Gastrocnemius medialis (tissue), 4 donors: ENCODE data around the gene FAM200B.

Source experiments
- POLR2A ChIP-seq, 2 donors: fragments of 450-650 bp; IDR thresholded peaks; one replicate each; pipeline ENCODE4 v1.6.1; 2017; ENCODE audit warnings: antibody characterized with exemption in 2 of 2, mild to moderate bottlenecking in 2 of 2, moderate library complexity in 2 of 2
- TF ChIP-seq, protein P1 (sequence below), 5 experiments: fragments of 450-650 bp in 3 of 5; fragments of 200-600 bp in 2 of 5; sonication (generic) in 2 of 5; IDR thresholded peaks in 4 of 5; conservative IDR thresholded peaks in 1 of 5; 1 replicate in 4 of 5; 2 replicates in 1 of 5; pipeline ENCODE4 v1.5.1; 2016 to 2019; ENCODE audit warnings: antibody characterized with exemption in 5 of 5, mild to moderate bottlenecking in 3 of 5, moderate library complexity in 3 of 5

DNA sequence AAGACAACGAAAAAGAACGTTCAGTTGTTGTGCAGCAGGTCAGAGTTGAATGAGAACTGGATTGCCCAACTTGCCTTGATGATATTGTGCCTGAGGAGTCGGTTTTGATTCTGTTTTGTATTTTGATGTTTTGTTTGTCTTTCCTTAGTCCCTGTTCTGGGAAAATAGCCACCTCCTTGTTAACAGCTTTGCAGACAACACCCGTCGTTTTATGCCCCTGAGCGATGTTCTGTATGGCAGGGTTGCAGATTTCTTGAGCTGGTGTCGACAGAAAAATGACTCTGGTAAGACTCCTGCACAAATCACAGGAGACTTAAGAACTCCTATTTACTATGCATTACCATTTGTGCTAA is 25.7 kb downstream of the FAM200B start:
- no peak for TF ChIP-seq POLR2A (IDR thresholded peaks at IDR 0.05)
- TF ChIP-seq, protein P1, sequence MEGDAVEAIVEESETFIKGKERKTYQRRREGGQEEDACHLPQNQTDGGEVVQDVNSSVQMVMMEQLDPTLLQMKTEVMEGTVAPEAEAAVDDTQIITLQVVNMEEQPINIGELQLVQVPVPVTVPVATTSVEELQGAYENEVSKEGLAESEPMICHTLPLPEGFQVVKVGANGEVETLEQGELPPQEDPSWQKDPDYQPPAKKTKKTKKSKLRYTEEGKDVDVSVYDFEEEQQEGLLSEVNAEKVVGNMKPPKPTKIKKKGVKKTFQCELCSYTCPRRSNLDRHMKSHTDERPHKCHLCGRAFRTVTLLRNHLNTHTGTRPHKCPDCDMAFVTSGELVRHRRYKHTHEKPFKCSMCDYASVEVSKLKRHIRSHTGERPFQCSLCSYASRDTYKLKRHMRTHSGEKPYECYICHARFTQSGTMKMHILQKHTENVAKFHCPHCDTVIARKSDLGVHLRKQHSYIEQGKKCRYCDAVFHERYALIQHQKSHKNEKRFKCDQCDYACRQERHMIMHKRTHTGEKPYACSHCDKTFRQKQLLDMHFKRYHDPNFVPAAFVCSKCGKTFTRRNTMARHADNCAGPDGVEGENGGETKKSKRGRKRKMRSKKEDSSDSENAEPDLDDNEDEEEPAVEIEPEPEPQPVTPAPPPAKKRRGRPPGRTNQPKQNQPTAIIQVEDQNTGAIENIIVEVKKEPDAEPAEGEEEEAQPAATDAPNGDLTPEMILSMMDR (IDR thresholded peaks at IDR 0.05 in 4 of 5, conservative IDR thresholded peaks at IDR 0.05 in 1 of 5): no peak
